ENCODE measurements around the gene CRYGD.

DNA sequence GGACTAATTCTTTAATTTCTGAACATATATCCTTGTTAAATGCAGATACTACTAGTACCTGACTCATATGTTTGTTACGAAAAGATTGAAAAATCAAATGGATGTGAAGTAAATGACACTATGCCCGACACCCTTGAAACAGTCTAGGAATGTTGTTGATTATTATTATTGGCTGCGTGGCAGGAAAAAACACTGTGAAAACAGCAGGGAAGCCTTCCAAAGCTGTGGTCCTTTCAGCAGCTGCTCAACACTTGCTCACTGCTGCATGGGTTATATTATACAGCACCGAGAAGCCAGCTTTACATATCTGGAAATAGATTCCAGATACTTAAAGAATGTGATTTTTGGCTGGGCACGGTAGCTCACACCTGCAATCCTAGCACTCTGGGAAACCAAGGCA, 26.5 kb downstream of the CRYGD start:
- TF ChIP-seq, protein P1, sequence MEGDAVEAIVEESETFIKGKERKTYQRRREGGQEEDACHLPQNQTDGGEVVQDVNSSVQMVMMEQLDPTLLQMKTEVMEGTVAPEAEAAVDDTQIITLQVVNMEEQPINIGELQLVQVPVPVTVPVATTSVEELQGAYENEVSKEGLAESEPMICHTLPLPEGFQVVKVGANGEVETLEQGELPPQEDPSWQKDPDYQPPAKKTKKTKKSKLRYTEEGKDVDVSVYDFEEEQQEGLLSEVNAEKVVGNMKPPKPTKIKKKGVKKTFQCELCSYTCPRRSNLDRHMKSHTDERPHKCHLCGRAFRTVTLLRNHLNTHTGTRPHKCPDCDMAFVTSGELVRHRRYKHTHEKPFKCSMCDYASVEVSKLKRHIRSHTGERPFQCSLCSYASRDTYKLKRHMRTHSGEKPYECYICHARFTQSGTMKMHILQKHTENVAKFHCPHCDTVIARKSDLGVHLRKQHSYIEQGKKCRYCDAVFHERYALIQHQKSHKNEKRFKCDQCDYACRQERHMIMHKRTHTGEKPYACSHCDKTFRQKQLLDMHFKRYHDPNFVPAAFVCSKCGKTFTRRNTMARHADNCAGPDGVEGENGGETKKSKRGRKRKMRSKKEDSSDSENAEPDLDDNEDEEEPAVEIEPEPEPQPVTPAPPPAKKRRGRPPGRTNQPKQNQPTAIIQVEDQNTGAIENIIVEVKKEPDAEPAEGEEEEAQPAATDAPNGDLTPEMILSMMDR (IDR thresholded peaks at IDR 0.05): no peak
- TF ChIP-seq POLR2AphosphoS5 (IDR thresholded peaks at IDR 0.05): no peak
